Nephron (organoid): ENCODE measurements around the gene KDR.

ENCODE experiments used
- H3K27ac Mint-ChIP-seq, 3 experiments: 2 replicates each; pipeline ENCODE4 v1.8.0; 2020; ENCODE audit warnings: mixed read lengths in 3 of 3, mild to moderate bottlenecking in 2 of 3, moderate library complexity in 1 of 3
- H3K27me3 Mint-ChIP-seq: 2 replicates; pipeline ENCODE4 v1.8.0; 2021; ENCODE audit warnings: low read depth, mild to moderate bottlenecking, moderate library complexity, mixed read lengths
- H3K36me3 Mint-ChIP-seq: 2 replicates; pipeline ENCODE4 v1.8.0; 2020; ENCODE audit warnings: low read depth, mixed read lengths
- H3K4me1 Mint-ChIP-seq: 2 replicates; pipeline ENCODE4 v1.8.0; 2020; ENCODE audit warnings: mixed read lengths
- H3K4me3 Mint-ChIP-seq, 3 experiments: 2 replicates each; pipeline ENCODE4 v1.8.0; 2020; ENCODE audit warnings: mild to moderate bottlenecking in 3 of 3, mixed read lengths in 3 of 3, moderate library complexity in 2 of 3
- H3K9me3 Mint-ChIP-seq: 2 replicates; pipeline ENCODE4 v1.8.0; 2020; ENCODE audit warnings: mixed read lengths
- CTCF ChIP-seq, 3 experiments: fragments of 200-600 bp; sonication (generic); IDR thresholded peaks; one replicate each; pipeline ENCODE4 v1.5.0; 2021; ENCODE audit warnings: antibody characterized with exemption in 3 of 3; ENCODE audit not compliant: unreplicated experiment in 3 of 3

Gene KDR

DNA sequence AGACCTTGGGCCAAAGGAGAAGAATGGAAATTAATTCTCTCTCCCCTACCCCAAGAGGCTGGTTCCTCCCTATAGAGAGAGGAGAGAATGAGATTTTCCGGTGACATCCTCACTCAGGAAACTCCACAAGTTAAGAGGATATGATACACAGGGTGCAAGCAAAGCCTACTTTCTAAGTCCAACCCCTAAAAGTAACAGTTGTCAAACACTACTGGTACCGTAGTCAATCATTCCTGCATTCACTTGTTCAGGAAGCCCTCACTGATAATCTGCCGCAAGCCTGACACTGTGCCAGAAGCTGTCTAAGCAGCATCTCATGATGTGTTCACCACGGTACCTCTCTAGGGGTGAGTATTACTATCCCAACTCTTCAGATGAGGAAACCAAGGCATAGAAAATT, 41.7 kb downstream of the KDR start:
- Mint-ChIP-seq H3K4me1 (peaks cover 26% of the 10 kb centered on the region), H3K27me3 (no peaks in the 10 kb centered on the region), H3K9me3 (no peaks in the 10 kb centered on the region)

GRCh38 chr4:55082756-55083155, 42.6 kb downstream of the KDR start:
- no peak for TF ChIP-seq CTCF (IDR thresholded peaks at IDR 0.05; ENCODE audit: unreplicated experiment in 3 of 3)
- Mint-ChIP-seq H3K4me1 (peaks cover 24% of the 10 kb centered on the region), H3K27me3 (no peaks in the 10 kb centered on the region), H3K9me3 (no peaks in the 10 kb centered on the region), H3K4me3 (no peak overlapping the region), H3K27ac (peak overlapping the region in 1 of 3 experiments; percentile 5), H3K36me3 (no peaks in the 10 kb centered on the region)

More for the DNA sequence above, 41.7 kb downstream of the KDR start:
- Mint-ChIP-seq H3K36me3 (no peaks in the 10 kb centered on the region), H3K27ac (no peak overlapping the region), H3K4me3 (no peak overlapping the region)
- TF ChIP-seq CTCF (IDR thresholded peaks at IDR 0.05; ENCODE audit: unreplicated experiment in 3 of 3) = no peak

DNA sequence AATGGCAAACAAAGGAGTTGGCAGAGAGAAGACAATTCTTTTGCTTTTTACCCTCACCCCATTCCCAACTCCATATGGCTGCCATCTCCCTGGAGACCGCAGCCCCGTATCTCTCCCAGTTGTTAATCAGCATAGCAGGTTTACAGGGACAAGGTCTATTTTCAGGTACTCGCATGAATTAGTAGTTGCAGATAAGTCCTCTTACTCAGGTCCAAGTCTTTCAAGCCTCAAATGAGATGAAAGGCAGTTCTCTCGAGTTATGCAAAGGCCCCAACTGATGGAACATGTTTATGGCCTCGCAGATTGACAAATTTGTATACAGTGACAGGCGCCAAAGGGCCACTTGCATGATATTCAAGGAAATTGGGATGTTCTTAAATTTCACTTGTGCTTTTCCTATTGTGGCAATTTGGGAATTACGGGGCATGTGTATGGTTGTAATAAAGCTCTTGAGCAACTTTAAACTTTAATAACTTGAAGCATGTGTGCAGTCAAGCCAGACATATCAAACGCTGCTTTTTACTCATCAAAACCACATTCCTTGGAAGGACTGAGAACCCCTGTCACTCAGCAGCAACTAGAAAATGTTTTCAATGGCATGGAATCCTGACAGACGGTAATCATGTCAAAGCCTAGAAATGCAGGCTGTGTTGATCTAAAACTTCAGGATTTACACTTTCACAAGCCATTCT, 45.1 kb downstream of the KDR start:
- H3K9me3 Mint-ChIP-seq = no peaks in the 10 kb centered on the region
- no peak for TF ChIP-seq CTCF (IDR thresholded peaks at IDR 0.05; ENCODE audit: unreplicated experiment in 3 of 3)
- peaks cover 4% of the 10 kb centered on the region for H3K4me1 Mint-ChIP-seq
- H3K27me3 Mint-ChIP-seq = no peaks in the 10 kb centered on the region
- H3K4me3 Mint-ChIP-seq = no peak overlapping the region
- H3K36me3 Mint-ChIP-seq = no peaks in the 10 kb centered on the region
- H3K27ac Mint-ChIP-seq = no peak overlapping the region

- H3K4me3 Mint-ChIP-seq = no peak overlapping the region
- H3K36me3 Mint-ChIP-seq = no peaks in the 10 kb centered on the region
- no peaks in the 10 kb centered on the region for H3K4me1 Mint-ChIP-seq
- H3K27me3 Mint-ChIP-seq = peaks cover under 1% of the 10 kb centered on the region
- H3K9me3 Mint-ChIP-seq = no peaks in the 10 kb centered on the region
- TF ChIP-seq CTCF (IDR thresholded peaks at IDR 0.05; ENCODE audit: unreplicated experiment in 3 of 3) = no peak
- H3K27ac Mint-ChIP-seq = peak overlapping the region in 2 of 3 experiments; percentile 21 to 61
Measured at GRCh38 chr4:55079451-55080173, 45.8 kb downstream of the KDR start.

GRCh38 chr4:55078987-55079386, 46.4 kb downstream of the KDR start:
- H3K9me3 Mint-ChIP-seq = no peaks in the 10 kb centered on the region
- no peak overlapping the region for H3K4me3 Mint-ChIP-seq
- H3K4me1 Mint-ChIP-seq = no peaks in the 10 kb centered on the region
- peak overlapping the region in 2 of 3 experiments; percentile 21 to 61 for H3K27ac Mint-ChIP-seq
- TF ChIP-seq CTCF (IDR thresholded peaks at IDR 0.05; ENCODE audit: unreplicated experiment in 3 of 3) = no peak
- no peaks in the 10 kb centered on the region for H3K36me3 Mint-ChIP-seq
- H3K27me3 Mint-ChIP-seq = peaks cover 4% of the 10 kb centered on the region
